K562 (cell line): ENCODE results near the gene ALDH16A1. TPM values are rescaled to one million over a fixed set of nuclear protein-coding genes. Genes with fewer than 3 reads are reported as not detected.

Source experiments
- EGR1 ChIP-seq: fragments of 450-650 bp; conservative IDR thresholded peaks from 2 replicates; pipeline ENCODE4 v1.6.1; 2017; ENCODE audit warnings: mild to moderate bottlenecking
- NR3C1 ChIP-seq: sonication (generic); formaldehyde crosslinking; IDR thresholded peaks from 2 replicates; pipeline ENCODE4 v1.8.1; 2022; ENCODE audit warnings: missing genetic modification reagents
- PRDM10 ChIP-seq: fragments of 450-650 bp; IDR thresholded peaks from 2 replicates; pipeline ENCODE4 v1.6.1; 2018; ENCODE audit not compliant: partially characterized antibody
- STAT6 ChIP-seq: sonication (generic); formaldehyde crosslinking; IDR thresholded peaks from 2 replicates; pipeline ENCODE4 v1.8.1; 2023; ENCODE audit warnings: mild to moderate bottlenecking, missing genetic modification reagents
- TFAP4 ChIP-seq: sonication (generic); formaldehyde crosslinking; IDR thresholded peaks from 2 replicates; pipeline ENCODE4 v1.8.0; 2022; ENCODE audit warnings: missing genetic modification reagents, mild to moderate bottlenecking, moderate library complexity, borderline replicate concordance
- polyA plus RNA-seq, 8 experiments: library from polyadenylated mRNA; depleted of rRNA in 4 of 8; stranded (reverse) in 5 of 8; unstranded in 3 of 8; fragments of >200 nt; fragmentation: Nextera tagmentation in 2 of 8; fragmentation: Illumina TruSeq in 1 of 8; extraction: Ambion mirVana in 2 of 8; extraction: Trizol in 1 of 8; gene quantifications; 2 replicates each; pipeline versions ENCODE4 v1.2.1 to v1.2.3, GENCODE V29; 2011 to 2014; ENCODE audit warnings: inconsistent platforms in 1 of 8, missing spikeins in 1 of 8
- total RNA-seq, 7 experiments: library from RNA; depleted of rRNA in 6 of 7; stranded (reverse); fragments of >200 nt in 6 of 7; fragmentation: Illumina TruSeq in 2 of 7; extraction: Trizol in 2 of 7; gene quantifications; 2 replicates each; pipeline versions ENCODE4 v1.2.1 to v1.2.3, GENCODE V29; 2011 to 2021; ENCODE audit warnings: low replicate concordance in 1 of 7

Gene ALDH16A1
- total and polyA plus RNA-seq, 9 of the 15 experiments (the other 6 are each of a cell fraction or from before 2014, with no cell fraction given) = 2.2 to 52.2 (median 7.6) TPM

GRCh38 chr19:49499030-49499670 lies 46.1 kb downstream of the ALDH16A1 start (continued):
- TF ChIP-seq TFAP4 (0 out of 2 replicates have a peak, but pooled peaks have one; percentile 18), NR3C1 (CRISPR knock-in tag) (no peak), EGR1 (0 out of 2 replicates have a peak, but pooled peaks have one; percentile 9), STAT6 (0 out of 2 replicates have a peak, but pooled peaks have one; percentile 8), PRDM10 (peak; percentile 61)
